Neutrophil (primary cell): Measurements from ENCODE around the gene MCCD1.

Experiments
- H3K27ac ChIP-seq: fragments of 200-600 bp; sonication (generic); 2 replicates; pipeline ENCODE4 v1.5.1; 2016; ENCODE audit warnings: mild to moderate bottlenecking, moderate library complexity
- H3K27me3 ChIP-seq: fragments of 200-600 bp; sonication (generic); 2 replicates; pipeline ENCODE4 v1.6.0; 2016; ENCODE audit warnings: mild to moderate bottlenecking
- H3K36me3 ChIP-seq: fragments of 200-600 bp; sonication (generic); 2 replicates; pipeline ENCODE4 v1.5.1; 2017
- H3K4me1 ChIP-seq, 2 experiments: fragments of 200-600 bp in 1 of 2; sonication (generic) in 1 of 2; 1 replicate in 1 of 2; 2 replicates in 1 of 2; pipeline versions ENCODE4 v1.5.1 to v1.6.1; 2013 to 2016; ENCODE audit warnings: low read depth in 1 of 2, low read length in 1 of 2, mild to moderate bottlenecking in 1 of 2, moderate library complexity in 1 of 2; ENCODE audit not compliant: control insufficient read depth in 1 of 2, insufficient read depth in 1 of 2
- H3K4me3 ChIP-seq, 2 experiments: fragments of 200-600 bp in 1 of 2; sonication (generic) in 1 of 2; 1 replicate in 1 of 2; 2 replicates in 1 of 2; pipeline ENCODE4 v1.5.1; 2013 to 2016; ENCODE audit warnings: low read depth in 1 of 2, low read length in 1 of 2, mild to moderate bottlenecking in 1 of 2, moderate library complexity in 1 of 2
- H3K9me3 ChIP-seq: fragments of 200-600 bp; sonication (generic); 2 replicates; pipeline ENCODE4 v1.5.1; 2016
- TF ChIP-seq, protein P1 (sequence below): fragments of 200-600 bp; sonication (generic); IDR thresholded peaks from 2 replicates; pipeline ENCODE4 v1.5.1; 2016; ENCODE audit warnings: antibody characterized with exemption

Gene MCCD1

GRCh38 chr6:31531771-31532643 is 3.2 kb downstream of the MCCD1 start:
- H3K4me1 ChIP-seq, result no peaks in the 10 kb centered on the region
- H3K27me3 ChIP-seq, result no peaks in the 10 kb centered on the region
- peak overlapping the region; percentile 3 for H3K27ac ChIP-seq
- no peak overlapping the region for H3K4me3 ChIP-seq
- TF ChIP-seq, protein P1, sequence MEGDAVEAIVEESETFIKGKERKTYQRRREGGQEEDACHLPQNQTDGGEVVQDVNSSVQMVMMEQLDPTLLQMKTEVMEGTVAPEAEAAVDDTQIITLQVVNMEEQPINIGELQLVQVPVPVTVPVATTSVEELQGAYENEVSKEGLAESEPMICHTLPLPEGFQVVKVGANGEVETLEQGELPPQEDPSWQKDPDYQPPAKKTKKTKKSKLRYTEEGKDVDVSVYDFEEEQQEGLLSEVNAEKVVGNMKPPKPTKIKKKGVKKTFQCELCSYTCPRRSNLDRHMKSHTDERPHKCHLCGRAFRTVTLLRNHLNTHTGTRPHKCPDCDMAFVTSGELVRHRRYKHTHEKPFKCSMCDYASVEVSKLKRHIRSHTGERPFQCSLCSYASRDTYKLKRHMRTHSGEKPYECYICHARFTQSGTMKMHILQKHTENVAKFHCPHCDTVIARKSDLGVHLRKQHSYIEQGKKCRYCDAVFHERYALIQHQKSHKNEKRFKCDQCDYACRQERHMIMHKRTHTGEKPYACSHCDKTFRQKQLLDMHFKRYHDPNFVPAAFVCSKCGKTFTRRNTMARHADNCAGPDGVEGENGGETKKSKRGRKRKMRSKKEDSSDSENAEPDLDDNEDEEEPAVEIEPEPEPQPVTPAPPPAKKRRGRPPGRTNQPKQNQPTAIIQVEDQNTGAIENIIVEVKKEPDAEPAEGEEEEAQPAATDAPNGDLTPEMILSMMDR, result no peak
- H3K9me3 ChIP-seq, result no peaks in the 10 kb centered on the region
- H3K36me3 ChIP-seq, result peaks cover 84% of the 10 kb centered on the region

GRCh38 chr6:31532644-31533454 is 4.1 kb downstream of the MCCD1 start:
- no peaks in the 10 kb centered on the region for H3K27me3 ChIP-seq
- H3K27ac ChIP-seq, result no peak overlapping the region
- no peaks in the 10 kb centered on the region for H3K4me1 ChIP-seq
- TF ChIP-seq, protein P1, result no peak
- peaks cover 93% of the 10 kb centered on the region for H3K36me3 ChIP-seq
- H3K9me3 ChIP-seq, result no peaks in the 10 kb centered on the region
- no peak overlapping the region for H3K4me3 ChIP-seq

GRCh38 chr6:31533455-31533841 is 4.7 kb downstream of the MCCD1 start:
- peaks cover 0 to under 1% of the 10 kb centered on the region in 2 experiments for H3K4me1 ChIP-seq
- peaks cover 99% of the 10 kb centered on the region for H3K36me3 ChIP-seq
- H3K4me3 ChIP-seq, result no peak overlapping the region
- TF ChIP-seq, protein P1, result no peak
- H3K27me3 ChIP-seq, result no peaks in the 10 kb centered on the region
- H3K9me3 ChIP-seq, result no peaks in the 10 kb centered on the region
- H3K27ac ChIP-seq, result no peak overlapping the region

GRCh38 chr6:31534011-31534410 is 5.2 kb downstream of the MCCD1 start:
- peak overlapping the region; percentile 11 for H3K27ac ChIP-seq
- TF ChIP-seq, protein P1, result no peak

GRCh38 chr6:31534521-31535040 is 5.8 kb downstream of the MCCD1 start:
- Histone ChIP-seq H3K9me3 (no peaks in the 10 kb centered on the region), H3K27ac (no peak overlapping the region), H3K27me3 (no peaks in the 10 kb centered on the region), H3K4me1 (peaks cover 8 to 11% of the 10 kb centered on the region in 2 experiments), H3K4me3 (no peak overlapping the region), H3K36me3 (peaks cover 100% of the 10 kb centered on the region)
- TF ChIP-seq, protein P1, result no peak

More at GRCh38 chr6:31534011-31534410, 5.2 kb downstream of the MCCD1 start:
- Histone ChIP-seq H3K27me3 (no peaks in the 10 kb centered on the region), H3K4me3 (no peak overlapping the region), H3K36me3 (peaks cover 100% of the 10 kb centered on the region), H3K9me3 (no peaks in the 10 kb centered on the region), H3K4me1 (peaks cover 2 to 6% of the 10 kb centered on the region in 2 experiments)
